Measurements from ENCODE around the gene LRRC26. TPM values are rescaled to one million over a fixed set of nuclear protein-coding genes. Genes with fewer than 3 reads are reported as not detected.

Gene LRRC26
- polyA plus RNA-seq, 1 donor (not counting 4 experiments of a cell fraction or from before 2014, with no cell fraction given) = not detected

DNA sequence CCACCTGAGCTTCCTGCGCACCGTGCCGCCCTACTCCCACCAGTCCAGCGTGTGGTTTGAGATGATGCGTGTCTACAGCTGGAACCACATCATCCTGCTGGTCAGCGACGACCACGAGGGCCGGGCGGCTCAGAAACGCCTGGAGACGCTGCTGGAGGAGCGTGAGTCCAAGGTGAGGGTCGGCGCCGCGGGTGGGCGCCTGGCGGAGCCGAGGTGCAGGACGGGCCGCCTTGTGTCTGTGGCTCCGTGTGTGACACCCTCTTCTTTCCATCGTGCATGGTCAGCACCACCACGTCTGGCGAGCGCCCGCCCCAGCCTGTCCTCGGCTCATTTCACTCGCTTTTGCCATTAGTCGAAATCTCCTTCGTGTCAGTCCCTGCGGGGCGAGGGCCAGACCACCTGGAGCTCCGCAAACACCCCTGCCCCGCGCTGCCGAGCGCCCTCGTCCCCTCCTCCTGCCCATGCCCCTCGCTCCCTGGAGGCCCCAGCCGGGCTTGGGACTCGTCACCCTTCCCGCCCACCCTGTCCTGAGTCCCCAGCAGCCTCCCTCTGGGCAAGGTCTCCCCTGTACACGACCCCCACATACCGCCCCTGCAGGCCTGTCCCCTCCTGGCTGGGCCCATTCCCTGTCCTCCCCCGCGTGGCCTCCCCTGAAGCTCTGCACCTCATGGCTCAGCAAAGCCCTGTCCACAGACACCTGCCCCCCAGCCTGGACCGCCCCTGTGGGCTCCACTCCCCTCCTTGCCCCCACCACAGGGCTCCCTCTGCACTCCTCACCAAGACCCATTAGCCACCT lies 23.9 kb downstream of the LRRC26 start:
- Histone ChIP-seq H3K9me3 (ENCODE audit: control insufficient read depth, low read depth, low read length) (no peaks in the 10 kb centered on the region), H3K27me3 (ENCODE audit: control insufficient read depth, extremely low read depth, insufficient read depth, low read length) (peaks cover 25% of the 10 kb centered on the region), H3K79me2 (ENCODE audit: control insufficient read depth, insufficient read depth, low read length) (no peaks in the 10 kb centered on the region), H3K4me1 (ENCODE audit: control insufficient read depth, extremely low read depth, insufficient read depth, low read length) (no peaks in the 10 kb centered on the region), H3K4me3 (ENCODE audit: control insufficient read depth in 2 of 3, extremely low read depth in 1 of 3, insufficient read depth in 2 of 3, low read depth in 1 of 3, low read length in 3 of 3) (no peak overlapping the region), H3K27ac (ENCODE audit: control insufficient read depth, insufficient read depth, low read length) (no peak overlapping the region), H3K4me2 (ENCODE audit: control insufficient read depth, extremely low read depth, insufficient read depth, low read depth, low read length) (no peak overlapping the region), H2AFZ (ENCODE audit: control insufficient read depth, low read length) (no peak overlapping the region), H3K36me3 (ENCODE audit: control insufficient read depth in 2 of 2, extremely low read depth in 1 of 2, insufficient read depth in 2 of 2, low read length in 2 of 2) (no peaks in the 10 kb centered on the region), H3K9me1 (ENCODE audit: control insufficient read depth, extremely low read depth, insufficient read depth, low read length) (no peaks in the 10 kb centered on the region), H4K20me1 (ENCODE audit: control insufficient read depth, extremely low read depth, insufficient read depth, low read length) (no peaks in the 10 kb centered on the region), H3K9ac (ENCODE audit: control insufficient read depth, extremely low read depth, insufficient read depth, low read length) (no peak overlapping the region)
- TF ChIP-seq EZH2 (IDR thresholded peaks at IDR 0.05; ENCODE audit: low read length) = no peak
- TF ChIP-seq, protein P1, sequence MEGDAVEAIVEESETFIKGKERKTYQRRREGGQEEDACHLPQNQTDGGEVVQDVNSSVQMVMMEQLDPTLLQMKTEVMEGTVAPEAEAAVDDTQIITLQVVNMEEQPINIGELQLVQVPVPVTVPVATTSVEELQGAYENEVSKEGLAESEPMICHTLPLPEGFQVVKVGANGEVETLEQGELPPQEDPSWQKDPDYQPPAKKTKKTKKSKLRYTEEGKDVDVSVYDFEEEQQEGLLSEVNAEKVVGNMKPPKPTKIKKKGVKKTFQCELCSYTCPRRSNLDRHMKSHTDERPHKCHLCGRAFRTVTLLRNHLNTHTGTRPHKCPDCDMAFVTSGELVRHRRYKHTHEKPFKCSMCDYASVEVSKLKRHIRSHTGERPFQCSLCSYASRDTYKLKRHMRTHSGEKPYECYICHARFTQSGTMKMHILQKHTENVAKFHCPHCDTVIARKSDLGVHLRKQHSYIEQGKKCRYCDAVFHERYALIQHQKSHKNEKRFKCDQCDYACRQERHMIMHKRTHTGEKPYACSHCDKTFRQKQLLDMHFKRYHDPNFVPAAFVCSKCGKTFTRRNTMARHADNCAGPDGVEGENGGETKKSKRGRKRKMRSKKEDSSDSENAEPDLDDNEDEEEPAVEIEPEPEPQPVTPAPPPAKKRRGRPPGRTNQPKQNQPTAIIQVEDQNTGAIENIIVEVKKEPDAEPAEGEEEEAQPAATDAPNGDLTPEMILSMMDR (optimal IDR thresholded peaks at IDR 0.05 in 1 of 3, IDR thresholded peaks at IDR 0.05 in 1 of 3, conservative IDR thresholded peaks at IDR 0.05 in 1 of 3; ENCODE audit: extremely low read depth in 1 of 3, insufficient read depth in 2 of 3, low read length in 3 of 3) = no peak
- dilution Hi-C loops (cut with MboI; ENCODE audit: extremely low pct_ligation_motif_present, low sequenced_read_pairs) = no loop called here
- DNase-seq (ENCODE audit: low read depth, low spot score) (no peak), FAIRE-seq (no peak)

DNA sequence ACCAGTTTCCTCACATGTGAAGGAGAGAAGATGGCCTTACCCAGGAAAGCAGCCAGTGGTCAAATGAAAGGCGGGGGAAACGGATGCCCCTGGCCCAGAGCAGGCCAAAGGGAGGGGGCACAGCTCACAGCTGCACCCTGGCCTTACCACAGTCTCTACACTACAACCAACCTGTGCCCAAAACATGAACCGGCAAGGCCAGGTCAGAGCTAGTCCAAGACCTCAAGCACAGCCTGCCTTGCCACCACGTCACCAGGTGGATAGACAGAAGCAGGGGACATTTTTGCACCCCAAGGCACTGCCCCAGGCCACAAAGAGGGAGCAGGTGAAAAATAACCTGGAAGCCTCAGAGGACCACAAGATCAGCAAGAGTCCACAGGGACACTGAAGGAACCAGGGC lies 26.4 kb downstream of the LRRC26 start:
- no peak overlapping the region for H3K4me3 ChIP-seq (ENCODE audit: control insufficient read depth in 2 of 3, extremely low read depth in 1 of 3, insufficient read depth in 2 of 3, low read depth in 1 of 3, low read length in 3 of 3)
- FAIRE-seq = no peak
- H3K9ac ChIP-seq (ENCODE audit: control insufficient read depth, extremely low read depth, insufficient read depth, low read length) = no peak overlapping the region
- no peaks in the 10 kb centered on the region for H3K4me1 ChIP-seq (ENCODE audit: control insufficient read depth, extremely low read depth, insufficient read depth, low read length)
- dilution Hi-C loops (cut with MboI; ENCODE audit: extremely low pct_ligation_motif_present, low sequenced_read_pairs) = no loop called here
- H2AFZ ChIP-seq (ENCODE audit: control insufficient read depth, low read length) = no peak overlapping the region
- DNase-seq (ENCODE audit: low read depth, low spot score) = no peak
- no peak overlapping the region for H3K27ac ChIP-seq (ENCODE audit: control insufficient read depth, insufficient read depth, low read length)
- H4K20me1 ChIP-seq (ENCODE audit: control insufficient read depth, extremely low read depth, insufficient read depth, low read length) = no peaks in the 10 kb centered on the region
- no peaks in the 10 kb centered on the region for H3K79me2 ChIP-seq (ENCODE audit: control insufficient read depth, insufficient read depth, low read length)
- TF ChIP-seq, protein P1 (optimal IDR thresholded peaks at IDR 0.05 in 1 of 3, IDR thresholded peaks at IDR 0.05 in 1 of 3, conservative IDR thresholded peaks at IDR 0.05 in 1 of 3; ENCODE audit: extremely low read depth in 1 of 3, insufficient read depth in 2 of 3, low read length in 3 of 3) = no peak
- TF ChIP-seq EZH2 (IDR thresholded peaks at IDR 0.05; ENCODE audit: low read length) = no peak
- H3K36me3 ChIP-seq (ENCODE audit: control insufficient read depth in 2 of 2, extremely low read depth in 1 of 2, insufficient read depth in 2 of 2, low read length in 2 of 2) = no peaks in the 10 kb centered on the region
- H3K9me1 ChIP-seq (ENCODE audit: control insufficient read depth, extremely low read depth, insufficient read depth, low read length) = no peaks in the 10 kb centered on the region
- no peak overlapping the region for H3K4me2 ChIP-seq (ENCODE audit: control insufficient read depth, extremely low read depth, insufficient read depth, low read depth, low read length)
- no peaks in the 10 kb centered on the region for H3K9me3 ChIP-seq (ENCODE audit: control insufficient read depth, low read depth, low read length)
- H3K27me3 ChIP-seq (ENCODE audit: control insufficient read depth, extremely low read depth, insufficient read depth, low read length) = peaks cover 47% of the 10 kb centered on the region

Data from keratinocyte (primary cell).